Uterus (tissue), 4 donors: Measurements from ENCODE around the gene SLC16A7. TPM values are rescaled to one million over a fixed set of nuclear protein-coding genes. Genes with fewer than 3 reads are reported as not detected.
A peak's percentile ranks its signal among the peaks of the same experiment; 100 is the strongest.

ENCODE experiments used
- DNase-seq, 2 donors: peaks; one replicate each; pipeline ENCODE4 v3.0.0-alpha.2; 2019 to 2020
- H3K27ac ChIP-seq, 2 donors: fragments of 200-600 bp; sonication (generic); 1 replicate in 1 of 2; 2 replicates in 1 of 2; pipeline ENCODE4 v1.5.1; 2016 to 2018
- H3K27me3 ChIP-seq, 2 donors: fragments of 200-600 bp; sonication (generic); one replicate each; pipeline ENCODE4 v1.5.1; 2018 to 2019; ENCODE audit warnings: control low read depth in 1 of 2
- H3K36me3 ChIP-seq, 2 donors: fragments of 200-600 bp; sonication (generic); one replicate each; pipeline ENCODE4 v1.5.1; 2019; ENCODE audit warnings: control low read depth in 1 of 2
- H3K4me1 ChIP-seq, 2 donors: fragments of 200-600 bp; sonication (generic); one replicate each; pipeline ENCODE4 v1.5.1; 2018 to 2019; ENCODE audit warnings: control low read depth in 1 of 2
- H3K4me3 ChIP-seq, 2 donors: fragments of 200-600 bp; sonication (generic); 1 replicate in 1 of 2; 2 replicates in 1 of 2; pipeline ENCODE4 v1.5.1; 2018 to 2019; ENCODE audit warnings: mild to moderate bottlenecking in 1 of 2
- H3K9me3 ChIP-seq, 2 donors: fragments of 200-600 bp; sonication (generic); one replicate each; pipeline ENCODE4 v1.5.1; 2019; ENCODE audit warnings: control low read depth in 1 of 2
- POLR2A ChIP-seq, 2 donors: fragments of 450-650 bp; IDR thresholded peaks; one replicate each; pipeline ENCODE4 v1.6.1; 2016; ENCODE audit warnings: antibody characterized with exemption in 2 of 2, mild to moderate bottlenecking in 1 of 2, moderate library complexity in 1 of 2
- intact Hi-C: fragments of 100-400 bp; cut with DNase I; formaldehyde crosslinking; loops from one replicate; pipeline ENCODE4 v1.15.1; 2023; ENCODE audit warnings: low total_unique reads
- total RNA-seq, 4 donors: library from RNA; depleted of rRNA in 3 of 4; stranded (reverse); fragments of >200 nt in 3 of 4; gene quantifications; one replicate each; pipeline versions ENCODE4 v1.1.0 to v1.2.4, GENCODE V29; 2014 to 2023
- TF ChIP-seq, protein P1 (sequence below), 4 experiments: fragments of 200-600 bp in 2 of 4; fragments of 450-650 bp in 2 of 4; sonication (generic) in 2 of 4; IDR thresholded peaks; one replicate each; pipeline ENCODE4 v1.5.1; 2016 to 2019; ENCODE audit warnings: antibody characterized with exemption in 4 of 4, mild to moderate bottlenecking in 2 of 4, moderate library complexity in 1 of 4
- donor health status: DM: yes; HTN: yes; CAD: no.

SLC16A7 gene
- total RNA-seq, 4 donors from 2014 or later = 12.3 to 32.4 (median 29.6) TPM

DNA sequence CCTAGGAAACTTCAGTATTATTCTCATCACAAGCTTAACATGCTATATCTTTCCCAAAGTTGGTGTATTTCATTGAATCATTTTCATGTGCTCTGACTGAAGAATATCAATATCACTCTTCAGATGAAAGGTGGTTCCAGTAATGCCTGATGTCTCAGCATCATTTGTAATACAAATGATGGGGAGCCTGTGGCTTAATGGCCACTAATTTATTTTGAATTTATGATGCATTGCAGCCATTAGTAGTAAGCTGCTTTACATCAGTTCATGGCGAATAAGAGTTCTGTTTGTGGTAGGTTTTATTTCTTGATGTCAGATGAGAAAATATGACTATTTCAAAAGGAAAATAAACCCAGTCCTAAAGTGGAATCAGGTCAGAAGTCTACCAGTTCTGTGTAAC is 139.4 kb downstream of the SLC16A7 start:
- DNase-seq = no peak
- TF ChIP-seq, protein P1, sequence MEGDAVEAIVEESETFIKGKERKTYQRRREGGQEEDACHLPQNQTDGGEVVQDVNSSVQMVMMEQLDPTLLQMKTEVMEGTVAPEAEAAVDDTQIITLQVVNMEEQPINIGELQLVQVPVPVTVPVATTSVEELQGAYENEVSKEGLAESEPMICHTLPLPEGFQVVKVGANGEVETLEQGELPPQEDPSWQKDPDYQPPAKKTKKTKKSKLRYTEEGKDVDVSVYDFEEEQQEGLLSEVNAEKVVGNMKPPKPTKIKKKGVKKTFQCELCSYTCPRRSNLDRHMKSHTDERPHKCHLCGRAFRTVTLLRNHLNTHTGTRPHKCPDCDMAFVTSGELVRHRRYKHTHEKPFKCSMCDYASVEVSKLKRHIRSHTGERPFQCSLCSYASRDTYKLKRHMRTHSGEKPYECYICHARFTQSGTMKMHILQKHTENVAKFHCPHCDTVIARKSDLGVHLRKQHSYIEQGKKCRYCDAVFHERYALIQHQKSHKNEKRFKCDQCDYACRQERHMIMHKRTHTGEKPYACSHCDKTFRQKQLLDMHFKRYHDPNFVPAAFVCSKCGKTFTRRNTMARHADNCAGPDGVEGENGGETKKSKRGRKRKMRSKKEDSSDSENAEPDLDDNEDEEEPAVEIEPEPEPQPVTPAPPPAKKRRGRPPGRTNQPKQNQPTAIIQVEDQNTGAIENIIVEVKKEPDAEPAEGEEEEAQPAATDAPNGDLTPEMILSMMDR (IDR thresholded peaks at IDR 0.05) = no peak
- no peak for TF ChIP-seq POLR2A (IDR thresholded peaks at IDR 0.05)
- Histone ChIP-seq H3K27ac (no peak overlapping the region), H3K4me1 (no peaks in the 10 kb centered on the region), H3K36me3 (no peaks in the 10 kb centered on the region), H3K27me3 (no peaks in the 10 kb centered on the region), H3K4me3 (no peak overlapping the region), H3K9me3 (no peaks in the 10 kb centered on the region)
- intact Hi-C loops = no loop called here

DNA sequence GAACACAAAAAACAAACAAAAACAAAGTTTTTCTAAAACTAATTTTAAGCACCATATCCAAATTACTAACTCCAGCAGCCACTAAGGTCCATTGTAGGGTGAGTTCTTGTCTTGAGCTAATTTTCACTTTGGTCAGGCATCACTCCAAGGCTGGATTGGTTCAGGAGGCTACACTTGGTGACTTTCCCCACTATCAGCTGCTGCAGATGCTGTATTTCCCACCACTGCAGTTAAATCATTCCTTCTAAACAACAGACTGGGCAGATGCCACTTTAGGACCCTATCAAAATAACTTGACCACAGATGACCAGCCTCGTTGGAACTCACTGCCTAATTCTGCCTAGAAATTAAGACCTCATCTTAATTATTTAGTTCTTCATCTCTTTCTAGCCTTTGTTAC is 140.5 kb downstream of the SLC16A7 start:
- TF ChIP-seq, protein P1 (IDR thresholded peaks at IDR 0.05) = no peak
- no peak for TF ChIP-seq POLR2A (IDR thresholded peaks at IDR 0.05)
- Histone ChIP-seq H3K9me3 (no peaks in the 10 kb centered on the region), H3K36me3 (no peaks in the 10 kb centered on the region), H3K27me3 (no peaks in the 10 kb centered on the region), H3K4me3 (no peak overlapping the region), H3K4me1 (no peaks in the 10 kb centered on the region), H3K27ac (no peak overlapping the region)
- DNase-seq = no peak
- intact Hi-C loops = no loop called here

DNA sequence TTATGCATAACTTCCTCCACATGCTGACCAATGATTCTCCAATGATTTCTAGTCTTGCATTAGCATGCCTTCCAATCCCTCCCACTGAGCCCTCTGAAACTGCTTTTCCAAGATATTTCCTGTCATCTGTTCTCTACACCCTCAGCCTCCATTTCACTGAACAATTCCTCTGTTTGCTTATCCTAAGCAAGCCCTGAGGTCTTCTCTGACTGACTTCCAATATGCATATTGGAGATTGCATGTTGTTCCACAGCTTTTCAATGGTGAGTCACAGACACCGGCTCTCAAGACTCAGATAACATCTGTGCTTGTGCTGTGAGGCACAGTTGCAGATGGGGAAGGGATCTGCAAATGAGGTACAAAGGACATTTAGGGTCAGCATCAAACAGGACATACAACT is 141.0 kb downstream of the SLC16A7 start:
- no peaks in the 10 kb centered on the region for H3K36me3 ChIP-seq
- no peaks in the 10 kb centered on the region for H3K27me3 ChIP-seq
- intact Hi-C loops = no loop called here
- TF ChIP-seq, protein P1 (IDR thresholded peaks at IDR 0.05) = no peak
- no peak for TF ChIP-seq POLR2A (IDR thresholded peaks at IDR 0.05)
- H3K9me3 ChIP-seq = no peaks in the 10 kb centered on the region
- DNase-seq = no peak
- H3K4me1 ChIP-seq = no peaks in the 10 kb centered on the region
- H3K27ac ChIP-seq = no peak overlapping the region
- no peak overlapping the region for H3K4me3 ChIP-seq

DNA sequence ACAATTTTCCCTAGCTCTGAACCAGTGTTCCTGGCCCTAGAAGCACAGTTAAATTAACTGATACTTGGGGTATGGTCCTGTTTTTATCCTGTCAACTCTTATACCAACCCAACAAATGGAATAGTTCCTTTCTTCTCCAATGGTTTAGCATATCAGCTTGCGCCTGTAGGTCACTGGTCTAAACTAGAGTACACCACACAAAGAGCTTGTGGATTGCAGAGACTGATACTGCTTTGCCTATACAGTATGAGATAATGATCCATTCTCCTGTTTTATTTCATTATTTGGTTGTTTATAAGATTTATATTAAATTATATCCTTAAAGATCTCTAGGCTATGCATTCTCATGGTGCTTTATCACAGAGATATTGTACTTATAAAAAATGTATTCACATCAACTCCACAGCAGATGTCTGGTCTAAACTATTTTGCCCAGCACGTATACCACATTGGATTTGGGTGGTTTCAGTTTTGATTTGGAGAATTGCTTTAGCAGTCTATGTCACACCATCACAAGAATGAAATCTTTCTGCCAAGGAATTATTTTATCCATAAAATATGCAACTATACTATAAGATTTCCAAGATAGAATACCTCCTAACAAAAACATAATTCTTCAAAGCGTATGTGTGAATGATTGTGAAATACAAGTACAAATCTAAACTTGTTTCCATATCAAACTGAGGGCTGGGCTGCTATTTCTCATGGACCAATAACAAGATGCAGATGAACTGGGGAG is 142.1 kb downstream of the SLC16A7 start:
- Histone ChIP-seq H3K9me3 (no peaks in the 10 kb centered on the region), H3K4me1 (no peaks in the 10 kb centered on the region), H3K36me3 (no peaks in the 10 kb centered on the region), H3K27ac (peak overlapping the region in 1 of 2 donors; percentile 7), H3K4me3 (no peak overlapping the region), H3K27me3 (no peaks in the 10 kb centered on the region)
- TF ChIP-seq, protein P1 (IDR thresholded peaks at IDR 0.05) = no peak
- no peak for TF ChIP-seq POLR2A (IDR thresholded peaks at IDR 0.05)
- DNase-seq = no peak
- intact Hi-C loops = no loop called here

DNA sequence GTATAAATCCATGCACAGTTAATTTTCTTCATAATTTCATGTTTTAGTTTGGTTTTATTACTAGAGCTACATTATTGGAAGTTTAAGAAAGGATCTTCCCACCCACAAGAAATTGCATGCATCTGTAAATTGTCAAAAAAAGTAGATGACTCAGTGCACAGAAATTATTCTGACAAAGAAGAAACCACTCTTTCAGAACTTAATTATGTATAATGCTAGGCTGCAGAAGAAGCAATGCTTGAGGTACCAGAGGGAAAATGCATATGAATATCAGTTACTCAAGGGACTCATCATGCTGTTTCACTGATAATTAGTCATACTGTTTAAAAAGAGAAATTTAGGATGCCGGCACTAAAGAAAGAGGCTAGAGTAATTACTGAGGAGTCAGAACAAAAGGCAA is 147.0 kb downstream of the SLC16A7 start:
- no peaks in the 10 kb centered on the region for H3K27me3 ChIP-seq

More for the DNA sequence above, 147.0 kb downstream of the SLC16A7 start:
- no peaks in the 10 kb centered on the region for H3K4me1 ChIP-seq
- TF ChIP-seq, protein P1 (IDR thresholded peaks at IDR 0.05) = no peak
- TF ChIP-seq POLR2A (IDR thresholded peaks at IDR 0.05) = no peak
- intact Hi-C loops = no loop called here
- no peaks in the 10 kb centered on the region for H3K9me3 ChIP-seq
- H3K4me3 ChIP-seq = no peak overlapping the region
- no peak for DNase-seq
- no peak overlapping the region for H3K27ac ChIP-seq
- no peaks in the 10 kb centered on the region for H3K36me3 ChIP-seq
